Panc1 (cell line): ENCODE results near the gene SYT12. TPM values are rescaled to one million over a fixed set of nuclear protein-coding genes. Genes with fewer than 3 reads are reported as not detected.

ENCODE experiments used
- ATAC-seq: fragments of 200-7000 bp; cut with Tn5 transposase; 2 replicates; pipeline ENCODE4 v1.9.1; 2020; ENCODE audit warnings: mild to moderate bottlenecking, moderate library complexity
- BruUV-seq: library from RNA; stranded (reverse); fragments of 400-500 nt; replicated peaks from 2 replicates; lab custom pipeline; 2021; lab: Mats Ljungman, UMichigan
- CTCF ChIA-PET: fragments of 300-600 bp; sonication (Branson Sonifier 250); formaldehyde crosslinking; loops from one replicate; lab custom pipeline; 2022; ENCODE audit warnings: antibody characterized with exemption; lab: Charles Lee
- POLR2A ChIA-PET: fragments of 300-600 bp; sonication (Branson Sonifier 250); formaldehyde crosslinking; loops from one replicate; lab custom pipeline; 2022; ENCODE audit warnings: antibody characterized with exemption; lab: Charles Lee
- DNase-seq: peaks from one replicate; pipeline ENCODE4 v3.0.0-alpha.2; 2010; ENCODE audit warnings: low read depth, low spot score
- H3K27ac ChIP-seq: 2 replicates; pipeline ENCODE4 v1.5.1; 2011; ENCODE audit warnings: mild to moderate bottlenecking, low read length, inconsistent platforms
- H3K27me3 ChIP-seq: fragments of 200-500 bp; sonication (Bioruptor generic); 2 replicates; pipeline ENCODE4 v1.6.0; 2014; ENCODE audit warnings: low read length, inconsistent platforms; ENCODE audit not compliant: control insufficient read depth, insufficient read depth
- H3K36me3 ChIP-seq: fragments of 200-500 bp; sonication (Bioruptor generic); 2 replicates; pipeline ENCODE4 v1.5.1; 2014; ENCODE audit warnings: inconsistent platforms, mild to moderate bottlenecking, low read length, moderate library complexity; ENCODE audit not compliant: control insufficient read depth, insufficient read depth
- H3K4me1 ChIP-seq: 2 replicates; pipeline ENCODE4 v1.5.1; 2011; ENCODE audit warnings: inconsistent platforms, mild to moderate bottlenecking, low read length, moderate library complexity; ENCODE audit not compliant: control insufficient read depth, insufficient read depth
- H3K4me3 ChIP-seq, 2 experiments: 2 replicates each; pipeline ENCODE4 v1.5.1; 2011 to 2012; ENCODE audit warnings: low read depth in 2 of 2, low read length in 2 of 2, mild to moderate bottlenecking in 2 of 2, inconsistent platforms in 1 of 2, moderate library complexity in 1 of 2
- H3K9me3 ChIP-seq: fragments of 200-500 bp; sonication (Bioruptor generic); 2 replicates; pipeline ENCODE4 v1.5.1; 2014; ENCODE audit warnings: low read depth, mild to moderate bottlenecking, inconsistent platforms, low read length, moderate library complexity; ENCODE audit not compliant: control insufficient read depth, insufficient read depth
- POLR2AphosphoS5 ChIP-seq: IDR thresholded peaks from 2 replicates; pipeline ENCODE4 v1.6.1; 2012; ENCODE audit warnings: mild to moderate bottlenecking, low read depth, low read length, moderate library complexity
- SIN3A ChIP-seq: IDR thresholded peaks from 2 replicates; pipeline ENCODE4 v1.6.1; 2012; ENCODE audit warnings: low read depth, mild to moderate bottlenecking, low read length, moderate library complexity, borderline replicate concordance; ENCODE audit not compliant: insufficient read depth
- TCF7L2 ChIP-seq: IDR thresholded peaks from 2 replicates; pipeline ENCODE4 v1.6.1; 2011; ENCODE audit warnings: mild to moderate bottlenecking, low read depth, low read length, inconsistent platforms
- in situ Hi-C: cut with HindIII; loops from 2 replicates; pipeline ENCODE4 v1.10.0; 2016; ENCODE audit warnings: low sequenced_read_pairs, low pct_unique_long_range_greater_than_20kb
- intact Hi-C: fragments of 100-400 bp; cut with micrococcal nuclease; formaldehyde crosslinking; loops from one replicate; pipeline ENCODE4 v1.10.0; 2022; ENCODE audit not compliant: unreplicated experiment
- total RNA-seq: library from RNA; stranded (reverse); gene quantifications from one replicate; pipeline ENCODE4 v1.2.1, GENCODE V29; 2021; ENCODE audit not compliant: unreplicated experiment
- TF ChIP-seq, protein P1 (sequence below): fragments of 450-650 bp; IDR thresholded peaks from 2 replicates; pipeline ENCODE4 v1.5.1; 2017; ENCODE audit warnings: mild to moderate bottlenecking
- TF ChIP-seq, protein P2 (sequence below), 2 experiments: IDR thresholded peaks; 2 replicates each; pipeline ENCODE4 v1.6.1; 2011 to 2012; ENCODE audit warnings: low read depth in 2 of 2, control low read depth in 1 of 2, low read length in 1 of 2, mild to moderate bottlenecking in 1 of 2, moderate library complexity in 1 of 2; ENCODE audit not compliant: insufficient read depth in 1 of 2

SYT12 gene
- total RNA-seq, 1 experiment from 2014 or later: 0.62 TPM

- in situ Hi-C loops: no loop called here
- ChIA-PET CTCF (interaction anchor here (0.5 to 1.0 kb wide), 11 partner anchors 8 to 576 kb away, joined by 3 to 8 read pairs (median 3); no protein-coding TSS in a partner anchor), POLR2A (interaction anchor here (0.6 kb wide), 1 partner anchor 39 kb away, joined by 3 read pairs; no protein-coding TSS in a partner anchor)
- H3K27me3 ChIP-seq: no peaks in the 10 kb centered on the region
- no peak overlapping the region for H3K4me3 ChIP-seq
- ATAC-seq (peak; percentile 74), DNase-seq (no peak)
- TF ChIP-seq, protein P1, sequence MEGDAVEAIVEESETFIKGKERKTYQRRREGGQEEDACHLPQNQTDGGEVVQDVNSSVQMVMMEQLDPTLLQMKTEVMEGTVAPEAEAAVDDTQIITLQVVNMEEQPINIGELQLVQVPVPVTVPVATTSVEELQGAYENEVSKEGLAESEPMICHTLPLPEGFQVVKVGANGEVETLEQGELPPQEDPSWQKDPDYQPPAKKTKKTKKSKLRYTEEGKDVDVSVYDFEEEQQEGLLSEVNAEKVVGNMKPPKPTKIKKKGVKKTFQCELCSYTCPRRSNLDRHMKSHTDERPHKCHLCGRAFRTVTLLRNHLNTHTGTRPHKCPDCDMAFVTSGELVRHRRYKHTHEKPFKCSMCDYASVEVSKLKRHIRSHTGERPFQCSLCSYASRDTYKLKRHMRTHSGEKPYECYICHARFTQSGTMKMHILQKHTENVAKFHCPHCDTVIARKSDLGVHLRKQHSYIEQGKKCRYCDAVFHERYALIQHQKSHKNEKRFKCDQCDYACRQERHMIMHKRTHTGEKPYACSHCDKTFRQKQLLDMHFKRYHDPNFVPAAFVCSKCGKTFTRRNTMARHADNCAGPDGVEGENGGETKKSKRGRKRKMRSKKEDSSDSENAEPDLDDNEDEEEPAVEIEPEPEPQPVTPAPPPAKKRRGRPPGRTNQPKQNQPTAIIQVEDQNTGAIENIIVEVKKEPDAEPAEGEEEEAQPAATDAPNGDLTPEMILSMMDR: peak; percentile 98
- TF ChIP-seq, protein P2, sequence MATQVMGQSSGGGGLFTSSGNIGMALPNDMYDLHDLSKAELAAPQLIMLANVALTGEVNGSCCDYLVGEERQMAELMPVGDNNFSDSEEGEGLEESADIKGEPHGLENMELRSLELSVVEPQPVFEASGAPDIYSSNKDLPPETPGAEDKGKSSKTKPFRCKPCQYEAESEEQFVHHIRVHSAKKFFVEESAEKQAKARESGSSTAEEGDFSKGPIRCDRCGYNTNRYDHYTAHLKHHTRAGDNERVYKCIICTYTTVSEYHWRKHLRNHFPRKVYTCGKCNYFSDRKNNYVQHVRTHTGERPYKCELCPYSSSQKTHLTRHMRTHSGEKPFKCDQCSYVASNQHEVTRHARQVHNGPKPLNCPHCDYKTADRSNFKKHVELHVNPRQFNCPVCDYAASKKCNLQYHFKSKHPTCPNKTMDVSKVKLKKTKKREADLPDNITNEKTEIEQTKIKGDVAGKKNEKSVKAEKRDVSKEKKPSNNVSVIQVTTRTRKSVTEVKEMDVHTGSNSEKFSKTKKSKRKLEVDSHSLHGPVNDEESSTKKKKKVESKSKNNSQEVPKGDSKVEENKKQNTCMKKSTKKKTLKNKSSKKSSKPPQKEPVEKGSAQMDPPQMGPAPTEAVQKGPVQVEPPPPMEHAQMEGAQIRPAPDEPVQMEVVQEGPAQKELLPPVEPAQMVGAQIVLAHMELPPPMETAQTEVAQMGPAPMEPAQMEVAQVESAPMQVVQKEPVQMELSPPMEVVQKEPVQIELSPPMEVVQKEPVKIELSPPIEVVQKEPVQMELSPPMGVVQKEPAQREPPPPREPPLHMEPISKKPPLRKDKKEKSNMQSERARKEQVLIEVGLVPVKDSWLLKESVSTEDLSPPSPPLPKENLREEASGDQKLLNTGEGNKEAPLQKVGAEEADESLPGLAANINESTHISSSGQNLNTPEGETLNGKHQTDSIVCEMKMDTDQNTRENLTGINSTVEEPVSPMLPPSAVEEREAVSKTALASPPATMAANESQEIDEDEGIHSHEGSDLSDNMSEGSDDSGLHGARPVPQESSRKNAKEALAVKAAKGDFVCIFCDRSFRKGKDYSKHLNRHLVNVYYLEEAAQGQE (IDR thresholded peaks at IDR 0.05; ENCODE audit: insufficient read depth in 1 of 2, low read depth in 2 of 2, low read length in 1 of 2): no peak
- TF ChIP-seq TCF7L2: no peak
- H3K4me1 ChIP-seq: peaks cover 35% of the 10 kb centered on the region
- no TSS peak for BruUV-seq
- peak overlapping the region; percentile 20; the same call in 1 of the 2 replicates for H3K27ac ChIP-seq
- H3K36me3 ChIP-seq: no peaks in the 10 kb centered on the region
- intact Hi-C loops: no loop called here
- no peaks in the 10 kb centered on the region for H3K9me3 ChIP-seq
Observed at GRCh38 chr11:67053896-67054329, 31.0 kb downstream of the SYT12 start.

DNA sequence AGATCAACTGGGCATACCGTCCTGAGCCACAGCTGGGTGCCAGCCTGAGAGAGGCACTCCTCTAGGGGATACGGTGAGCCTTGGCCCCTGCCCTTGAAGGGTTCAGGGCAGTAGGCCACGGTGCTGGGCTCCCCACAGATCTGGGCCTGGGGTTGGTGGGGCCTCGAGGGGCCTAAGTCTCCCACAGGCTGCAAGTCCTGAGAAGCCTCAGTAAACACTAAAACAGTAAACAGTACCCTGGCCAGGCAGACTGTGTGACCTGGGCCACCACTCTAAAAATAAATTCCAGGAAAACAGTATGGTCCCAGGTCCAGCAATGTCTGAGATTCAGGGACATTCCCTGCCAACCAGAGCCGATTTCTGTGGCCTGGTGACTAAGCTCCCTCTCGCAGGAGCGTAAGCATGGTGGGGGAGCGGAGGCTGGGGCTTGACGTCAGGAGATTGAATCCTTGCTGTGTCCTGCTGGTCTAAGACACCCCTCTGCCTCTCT is 31.5 kb downstream of the SYT12 start:
- Histone ChIP-seq H3K27me3 (no peaks in the 10 kb centered on the region), H3K4me1 (peaks cover 35% of the 10 kb centered on the region), H3K4me3 (no peak overlapping the region), H3K36me3 (no peaks in the 10 kb centered on the region), H3K9me3 (no peaks in the 10 kb centered on the region), H3K27ac (peak overlapping the region; percentile 20)
- BruUV-seq: no TSS peak
- ChIA-PET CTCF (interaction anchor here (0.5 to 1.0 kb wide), 9 partner anchors 20 to 576 kb away, joined by 3 to 8 read pairs (median 3); no protein-coding TSS in a partner anchor), POLR2A (no interaction called here)
- intact Hi-C loops: no loop called here
- ATAC-seq (peak; percentile 49), DNase-seq (no peak)
- in situ Hi-C loops: no loop called here
- TF ChIP-seq, protein P1: no peak
- TF ChIP-seq POLR2AphosphoS5 (no peak), SIN3A (no peak), TCF7L2 (no peak)
- TF ChIP-seq, protein P2 (IDR thresholded peaks at IDR 0.05; ENCODE audit: insufficient read depth in 1 of 2, low read depth in 2 of 2, low read length in 1 of 2): no peak
